NCI-H82 treated with DMSO at 0.1 percent for 48 hours (cell line): ENCODE data around the gene SLC25A43.
"Not testable (repeated sequence)": the region's sequence is repeated elsewhere in the genome, so short reads cannot be mapped to it uniquely, and the experiment has no call there.

Experiments
- DNase-seq: peaks from one replicate; lab custom pipeline; 2025; ENCODE audit not compliant: unreplicated experiment; lab: John Stamatoyannopoulos, UW

SLC25A43 gene

DNA sequence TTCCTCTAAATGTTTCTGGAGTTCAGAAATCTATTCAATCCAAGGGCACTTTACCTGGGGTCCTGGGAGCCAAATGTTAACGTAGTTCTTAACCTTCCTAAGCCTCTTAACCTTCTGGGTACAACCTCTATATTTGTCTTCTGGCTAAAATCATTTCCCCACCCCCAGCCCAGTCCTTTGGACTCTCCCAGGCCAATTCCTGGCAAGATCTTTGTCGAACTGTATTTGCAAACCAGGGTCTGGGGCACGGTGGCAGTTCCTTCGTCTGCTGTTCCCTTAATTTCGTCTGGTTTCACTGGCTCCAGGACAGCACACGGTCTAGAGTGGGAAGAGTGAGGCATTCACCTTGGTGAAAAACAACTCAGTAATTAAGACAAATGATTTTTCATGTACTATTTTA, 68.3 kb downstream of the SLC25A43 start:
- DNase-seq = no peak

DNA sequence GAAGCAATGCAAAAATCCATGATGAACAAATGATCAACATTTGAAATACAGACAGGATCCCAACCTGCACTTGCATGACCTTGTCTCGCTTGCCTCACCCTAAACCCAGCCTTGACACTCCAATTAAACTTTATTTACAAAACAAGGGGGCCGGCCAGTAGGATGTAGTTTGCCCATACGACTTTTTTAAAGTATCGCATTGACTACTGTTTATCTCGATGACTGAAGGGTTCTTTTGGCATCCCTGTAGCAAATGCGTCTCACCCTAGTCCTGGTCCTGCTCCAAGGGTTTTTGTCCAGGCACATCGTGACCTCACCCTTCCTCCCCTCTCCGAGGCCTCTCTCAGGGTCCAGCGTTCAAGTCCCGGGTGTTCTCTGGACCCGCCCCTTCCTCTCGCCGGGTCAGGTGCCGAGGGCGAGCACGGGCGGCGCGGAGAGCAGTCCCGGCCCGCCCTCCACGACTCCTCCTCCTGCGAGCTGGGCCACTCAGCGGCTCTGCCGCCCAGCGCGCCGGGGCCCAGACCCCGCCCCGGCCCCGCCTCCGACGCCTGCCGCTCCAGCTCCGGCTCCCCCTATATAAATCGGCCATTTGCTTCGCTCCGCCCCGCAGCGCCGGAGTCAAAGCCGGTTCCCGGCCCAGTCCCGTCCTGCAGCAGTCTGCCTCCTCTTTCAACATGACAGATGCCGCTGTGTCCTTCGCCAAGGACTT, 68.9 kb downstream of the SLC25A43 start, which contains the start of gene SLC25A5:
TSS of gene SLC25A5 (plus strand) at position 603 of the 709 bp plus-strand sequence. CDS start at position 675, 72 bp downstream.
- DNase-seq = peak; percentile 67

DNA sequence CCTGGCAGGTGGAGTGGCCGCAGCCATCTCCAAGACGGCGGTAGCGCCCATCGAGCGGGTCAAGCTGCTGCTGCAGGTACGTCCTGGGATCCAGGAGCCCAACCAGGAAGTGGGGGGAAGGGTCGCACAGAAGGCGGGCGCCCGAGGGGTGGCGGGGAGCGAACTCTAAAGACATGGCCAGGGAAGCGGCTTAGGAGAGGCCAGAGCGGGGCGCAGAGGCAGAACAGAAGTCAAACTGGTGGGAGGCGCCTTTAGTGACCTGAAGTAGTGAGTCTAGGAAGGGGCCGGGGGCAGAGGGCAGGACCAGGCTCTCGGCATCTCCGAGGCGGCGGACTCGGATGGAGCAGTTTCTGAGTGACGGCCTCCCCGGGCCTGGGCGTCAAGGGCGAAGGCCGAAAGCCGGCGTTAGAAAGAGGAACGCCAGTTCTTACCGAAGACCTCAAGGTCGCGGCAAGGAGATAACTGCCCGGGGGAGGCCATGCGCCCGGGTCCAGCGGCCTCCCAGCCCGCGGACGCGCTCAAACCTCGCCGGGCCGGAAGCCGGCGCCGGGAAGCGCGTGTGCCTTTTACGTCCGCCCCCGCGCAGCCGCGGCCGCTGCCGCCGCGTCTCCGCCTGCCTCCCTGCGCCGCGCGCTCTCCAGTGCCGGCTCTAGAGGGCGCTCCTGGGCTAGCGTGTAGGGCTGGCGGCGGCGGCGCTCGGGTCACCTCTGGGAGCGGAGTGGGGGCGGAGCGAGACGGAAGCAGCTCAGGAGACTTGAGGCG, 69.6 kb downstream of the SLC25A43 start:
- peak; percentile 61 for DNase-seq

DNA sequence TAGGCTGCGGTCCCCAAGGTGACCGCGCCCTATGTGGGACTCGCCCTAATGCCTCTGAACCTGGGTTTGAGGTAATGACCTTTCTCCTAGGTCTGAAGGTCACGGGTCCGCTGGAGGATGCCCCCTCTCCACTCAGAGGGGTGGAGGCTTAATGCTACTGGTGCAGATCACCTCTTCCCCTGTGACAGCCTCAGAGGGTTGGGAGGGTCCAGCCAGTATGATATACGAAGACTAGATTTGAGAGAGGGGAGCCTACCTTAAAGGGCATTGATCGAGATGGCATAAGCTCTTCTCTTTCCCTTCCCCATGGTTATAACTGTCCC, 70.1 kb downstream of the SLC25A43 start:
- no peak for DNase-seq

DNA sequence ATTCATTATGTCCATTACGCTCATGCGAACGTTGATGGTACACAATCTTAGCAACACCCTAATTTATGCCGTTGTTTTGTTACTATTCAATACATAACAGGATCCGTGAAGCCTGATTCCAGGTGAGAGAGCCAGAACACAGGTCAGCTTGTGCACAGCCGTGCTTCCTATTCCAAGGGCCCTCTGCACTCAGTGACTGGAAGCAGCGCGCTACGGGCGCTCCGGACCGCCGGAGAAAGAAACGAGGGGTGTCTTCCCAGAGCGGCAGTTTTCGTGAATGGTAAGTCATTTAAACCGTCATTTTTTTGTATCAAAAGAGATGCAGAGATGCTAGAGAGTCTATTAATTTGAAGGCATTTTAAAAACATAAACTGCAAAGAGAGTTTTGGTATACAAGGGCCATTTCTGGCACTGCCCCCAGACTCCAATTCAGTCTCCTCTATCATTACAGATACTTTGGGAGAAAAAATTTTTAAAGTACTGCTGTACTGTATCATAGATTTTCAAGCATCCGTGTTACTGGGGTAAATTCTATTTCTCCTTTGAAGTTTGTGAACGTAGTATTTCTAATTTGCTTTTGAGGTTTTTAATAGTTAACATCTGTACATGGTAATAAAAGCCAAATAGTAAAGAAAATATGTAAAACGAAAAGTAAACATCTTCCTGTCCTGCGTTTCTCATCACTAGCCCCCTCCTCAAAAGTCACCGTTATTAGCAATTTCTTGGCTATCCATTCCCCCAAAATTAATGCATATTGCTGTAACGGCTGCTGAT, 75.7 kb downstream of the SLC25A43 start:
- DNase-seq = no peak

DNA sequence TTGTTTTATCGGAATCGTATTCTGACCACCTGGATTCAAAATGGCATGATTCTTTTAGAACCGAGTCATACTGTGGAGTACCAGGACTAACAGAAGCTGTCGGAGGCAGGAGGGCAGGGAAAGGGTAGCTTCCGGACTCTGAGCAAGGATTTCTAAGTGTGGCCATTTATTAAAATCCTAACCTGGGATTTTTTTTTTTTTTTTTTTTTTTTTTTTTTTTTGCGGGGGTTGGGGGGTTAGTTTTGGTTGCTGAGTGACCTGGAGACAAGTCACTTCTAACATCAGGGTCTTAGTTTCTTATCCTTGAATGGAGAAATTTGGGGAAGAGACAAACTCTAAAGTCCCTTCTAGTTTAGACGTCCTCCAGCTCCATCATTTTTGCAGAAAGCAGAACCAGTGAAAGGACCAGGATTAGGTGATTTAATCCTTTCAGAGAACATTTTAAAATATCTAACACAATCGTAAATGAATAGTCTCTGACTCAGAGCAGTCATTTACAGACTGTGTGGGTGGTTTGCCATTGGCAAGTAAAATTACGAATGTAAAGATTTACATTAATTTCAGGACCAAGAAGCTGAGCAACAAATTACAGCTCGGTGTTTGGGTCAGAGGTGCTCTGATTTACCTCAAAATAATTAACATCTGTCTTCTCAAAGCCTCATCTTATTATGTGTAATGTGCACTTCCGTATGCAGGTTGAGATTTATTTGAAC, 76.4 kb downstream of the SLC25A43 start:
- DNase-seq = no peak

DNA sequence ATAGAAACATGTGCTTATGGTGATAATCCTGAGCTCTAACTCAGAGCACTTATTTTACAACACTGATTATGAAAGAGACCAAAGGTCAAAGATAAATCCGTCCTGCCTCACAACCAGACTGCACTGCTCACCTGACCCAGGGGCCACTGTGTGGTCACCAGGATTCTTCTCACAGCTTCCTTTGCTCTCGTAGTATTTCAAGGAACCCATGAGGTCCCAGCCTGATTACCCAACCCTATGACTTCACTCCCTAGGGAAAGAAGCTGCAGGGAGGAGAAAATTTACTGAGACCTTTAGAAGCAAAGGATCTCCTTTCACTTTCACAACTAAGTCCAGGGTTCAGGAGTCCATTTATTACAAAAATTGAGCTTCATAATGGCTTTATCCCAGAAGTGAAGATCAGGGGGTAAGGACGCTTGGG, 78.7 kb downstream of the SLC25A43 start:
- DNase-seq = no peak

DNA sequence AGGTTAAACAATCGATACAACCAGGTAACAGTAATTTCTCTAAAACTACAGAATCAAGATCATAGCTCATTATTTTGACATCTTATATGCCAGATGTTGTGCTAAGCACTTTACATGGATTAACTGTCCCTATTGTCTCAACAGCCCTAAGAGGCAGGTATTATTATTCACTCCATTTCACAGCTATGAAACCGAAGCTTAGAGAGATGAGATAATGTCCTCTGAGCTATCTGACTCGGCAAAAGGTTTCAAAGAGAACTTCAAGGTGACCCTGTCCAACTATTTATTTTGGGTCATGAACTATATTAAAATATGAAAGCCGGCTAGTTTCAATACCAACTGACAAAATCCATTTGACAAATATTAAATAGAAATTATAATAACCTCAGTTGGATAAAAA, 79.4 kb downstream of the SLC25A43 start:
- DNase-seq = no peak

DNA sequence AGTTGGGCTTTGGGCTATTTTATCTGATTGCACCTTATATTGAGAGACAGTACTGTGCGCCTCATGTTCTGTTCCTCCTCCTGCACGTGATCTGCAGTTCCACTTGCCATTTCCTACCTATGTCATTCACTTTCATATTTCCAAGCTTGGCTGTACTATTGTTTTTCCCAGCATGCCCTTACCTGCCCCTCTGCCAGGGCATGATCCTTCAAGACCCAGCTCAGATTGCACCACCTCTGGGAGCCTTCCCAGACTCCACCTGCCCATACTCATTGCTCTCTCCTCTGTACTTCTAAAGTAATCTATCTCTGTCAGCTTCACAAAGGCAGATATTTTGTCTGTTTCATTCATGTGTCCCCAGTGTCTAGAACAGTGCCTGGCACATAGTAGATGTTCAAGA, 80.7 kb downstream of the SLC25A43 start:
- DNase-seq = no peak

DNA sequence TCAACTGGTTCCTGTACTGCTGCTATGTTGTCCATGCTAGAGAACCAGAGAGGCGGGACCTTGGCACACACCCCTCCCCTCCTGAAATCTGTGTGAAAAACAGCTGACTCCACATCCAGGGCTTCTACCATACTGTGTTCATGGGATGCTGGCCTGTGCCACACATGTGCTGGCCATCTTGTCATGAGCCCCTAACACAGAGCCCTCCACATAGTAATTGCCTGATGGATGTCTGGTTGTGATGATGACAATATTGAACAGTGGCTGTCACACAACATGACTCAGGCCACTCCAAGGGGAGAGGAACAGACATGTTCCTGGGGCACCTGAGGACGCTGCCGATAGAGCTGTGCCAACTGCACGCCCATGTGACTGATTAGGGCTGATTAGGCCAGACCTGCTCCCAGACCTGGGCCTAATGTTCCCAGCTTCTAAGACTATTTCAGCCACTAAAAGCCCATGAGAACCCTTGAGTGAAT, 82.2 kb downstream of the SLC25A43 start:
- no peak for DNase-seq

DNA sequence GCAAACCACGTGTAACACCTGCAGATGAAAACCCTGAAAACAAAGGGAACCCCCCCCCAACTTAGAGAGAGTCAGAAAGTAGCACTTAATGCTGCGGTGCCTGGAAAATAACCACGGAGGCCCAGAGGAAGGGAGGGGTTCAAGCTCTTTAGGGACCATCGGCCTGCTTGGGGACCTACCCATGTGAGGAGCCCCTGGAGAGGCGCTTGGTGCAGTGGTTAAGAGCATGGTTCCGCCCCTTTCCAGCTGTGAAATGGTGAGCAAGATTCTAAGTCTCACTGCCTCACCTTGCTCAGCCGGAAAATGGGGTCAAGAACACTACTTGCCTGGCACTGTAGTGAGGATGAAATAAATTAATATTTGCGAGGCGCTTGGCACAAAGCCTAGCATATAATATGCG, 82.9 kb downstream of the SLC25A43 start:
- no peak for DNase-seq

DNA sequence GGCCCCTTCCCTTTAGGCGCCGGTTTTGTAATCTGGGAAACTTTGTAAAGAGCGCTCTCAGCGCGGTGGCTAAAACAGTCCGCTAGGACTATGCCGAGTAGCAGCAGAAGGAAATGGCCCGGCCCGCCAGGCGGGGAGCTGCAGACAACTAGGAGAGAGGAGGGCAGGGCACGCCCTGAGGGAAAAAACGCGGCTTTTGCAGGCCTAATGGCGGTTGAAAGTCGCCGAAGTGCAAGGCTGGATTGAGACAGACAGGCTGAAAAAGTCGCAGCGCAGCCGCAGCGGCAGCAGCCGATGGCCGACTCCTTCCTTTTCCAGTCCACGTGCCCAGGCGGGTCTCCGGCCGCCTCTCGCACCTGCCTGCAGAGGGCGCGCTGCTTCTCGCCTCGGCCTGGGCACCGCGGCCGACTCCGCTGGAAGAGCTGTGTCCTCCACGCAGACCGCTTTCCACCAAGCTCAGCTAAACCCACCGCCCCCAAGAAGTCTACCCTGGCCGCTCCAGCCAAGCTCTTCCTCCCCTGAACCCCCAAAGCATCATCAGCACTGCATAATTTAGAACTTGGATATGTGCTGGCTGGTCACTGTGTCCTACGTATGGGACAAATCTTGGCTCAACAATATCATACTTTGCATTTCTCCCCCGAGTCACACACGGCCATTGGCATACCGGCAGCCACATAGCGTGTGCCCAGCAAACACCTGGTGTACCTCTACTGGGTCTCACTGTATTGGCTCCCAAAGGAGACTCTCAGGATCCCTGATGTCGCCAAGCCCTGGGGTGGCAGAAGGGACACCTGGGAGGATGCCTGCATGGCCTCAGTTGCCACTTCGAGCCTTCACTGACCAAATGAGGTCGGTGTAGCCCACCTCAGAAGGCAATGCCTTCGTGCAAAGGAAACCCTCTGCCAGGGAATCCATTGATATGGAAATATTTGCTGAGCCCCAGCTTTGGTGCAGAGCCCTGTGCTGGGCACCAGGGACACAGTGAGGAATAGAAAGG, 83.6 kb downstream of the SLC25A43 start:
- DNase-seq = no peak

DNA sequence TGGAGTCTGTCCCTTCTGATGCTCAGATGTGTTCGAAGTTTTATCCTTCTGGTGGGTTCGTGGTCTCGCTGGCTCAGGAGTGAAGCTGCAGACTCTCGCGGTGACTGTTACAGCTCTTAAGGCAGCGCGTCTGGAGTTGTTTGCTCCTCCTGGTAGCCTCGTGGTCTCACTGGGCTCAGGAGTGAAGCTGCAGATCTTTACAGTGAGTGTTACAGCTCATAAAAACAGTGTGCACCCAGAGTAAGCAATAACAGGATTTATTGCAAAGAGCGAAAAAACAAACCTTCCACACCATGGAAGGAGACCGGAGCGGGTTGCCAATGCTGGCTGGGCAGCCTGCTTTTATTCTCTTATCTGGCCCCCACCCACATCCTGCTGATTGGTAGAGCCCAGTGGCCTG, 87.6 kb downstream of the SLC25A43 start:
- DNase-seq = no peak

DNA sequence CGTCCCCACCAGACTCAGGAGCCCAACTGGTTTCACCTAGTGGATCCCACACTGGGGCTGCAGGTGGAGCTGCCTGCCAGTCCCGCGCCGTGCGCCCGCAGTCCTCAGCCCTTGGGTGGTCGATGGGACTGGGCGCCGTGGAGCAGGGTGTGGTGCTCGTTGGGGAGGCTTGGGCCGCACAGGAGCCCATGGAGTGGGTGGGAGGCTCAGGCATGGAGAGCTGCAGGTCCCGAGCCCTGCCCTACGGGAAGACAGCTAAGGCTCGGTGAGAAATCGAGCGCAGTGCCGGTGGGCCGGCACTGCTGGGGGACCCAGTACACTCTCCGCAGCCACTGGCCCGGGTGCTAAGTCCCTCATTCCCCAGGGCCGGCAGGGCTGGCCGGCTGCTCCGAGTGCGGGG, 88.6 kb downstream of the SLC25A43 start:
- DNase-seq = not testable (repeated sequence)

DNA sequence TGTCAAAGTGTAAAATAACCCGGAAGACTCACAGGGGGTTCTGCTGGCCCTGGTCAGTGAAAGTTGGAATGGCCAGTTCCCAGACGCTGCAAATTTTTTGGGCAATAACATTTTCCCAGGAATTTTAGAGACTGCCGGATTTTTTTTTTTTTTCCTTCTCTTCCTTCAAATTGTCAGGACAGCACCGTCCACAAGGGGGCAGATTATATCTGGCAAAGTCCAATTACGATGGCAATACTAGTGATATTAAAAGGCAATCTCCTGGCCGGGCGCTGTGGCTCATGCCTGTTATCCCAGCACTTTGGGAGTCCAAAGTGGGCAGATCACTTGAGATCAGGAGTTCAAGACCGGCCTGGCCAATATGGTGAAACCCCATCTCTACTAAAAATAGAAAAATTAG, 89.6 kb downstream of the SLC25A43 start:
- no peak for DNase-seq

DNA sequence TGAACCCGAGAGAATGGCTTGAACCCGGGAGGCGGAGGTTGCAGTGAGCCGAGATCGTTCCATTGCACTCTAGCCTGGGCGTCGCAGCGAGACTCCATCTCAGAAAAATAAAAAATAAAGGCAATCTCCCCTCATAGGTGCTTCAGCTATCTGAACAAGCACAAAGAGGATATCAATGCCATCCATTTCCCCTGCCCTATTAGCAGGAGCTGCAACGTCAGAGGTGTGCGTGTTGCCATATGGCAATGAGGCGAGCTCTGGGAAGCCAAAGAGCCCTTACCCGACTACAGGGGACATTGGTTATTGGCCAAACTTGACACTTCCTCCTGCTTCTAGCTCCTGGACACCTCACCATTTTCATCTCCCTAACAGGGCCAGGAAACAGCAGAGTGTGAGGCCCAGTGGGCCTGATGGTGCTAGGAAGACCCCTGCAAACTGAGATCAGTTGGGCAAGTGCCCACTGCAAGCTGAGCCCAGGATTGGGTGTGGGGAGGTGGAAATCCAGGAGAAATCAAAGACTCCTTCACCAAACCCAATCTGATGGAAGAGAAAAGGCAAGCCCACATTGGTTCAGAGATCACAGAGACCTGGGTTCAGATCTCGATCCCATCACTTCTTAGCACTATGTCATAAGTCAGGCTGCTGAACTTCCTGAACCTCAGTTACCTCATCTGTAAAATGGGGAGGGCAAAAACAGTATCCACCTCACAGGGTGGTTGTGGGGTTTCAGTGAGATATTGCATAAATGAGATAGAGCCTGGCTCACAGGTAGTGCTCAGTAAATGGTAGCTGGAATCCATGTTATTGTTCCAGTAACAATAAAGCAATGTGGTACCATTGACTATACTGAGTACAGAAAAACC, 90.3 kb downstream of the SLC25A43 start:
- no peak for DNase-seq

DNA sequence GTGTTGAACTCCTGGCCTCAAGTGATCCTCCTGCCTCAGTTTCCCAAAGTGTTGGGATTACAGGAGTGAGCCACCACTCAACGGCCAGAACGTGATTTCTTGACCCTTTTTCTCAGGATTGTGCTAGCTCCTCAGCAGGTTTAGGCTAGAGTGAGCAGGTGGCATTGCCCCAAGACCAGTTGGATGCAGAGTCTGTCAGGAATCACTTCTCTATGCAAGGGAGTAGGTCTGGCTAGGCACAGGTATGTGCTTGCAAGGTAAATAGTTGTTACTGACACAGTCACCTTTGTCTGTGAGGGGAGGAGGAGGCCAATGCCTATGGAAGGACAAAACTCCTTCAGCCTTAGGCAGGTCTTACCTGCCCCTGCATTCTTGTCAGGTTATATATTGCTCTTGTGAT, 93.3 kb downstream of the SLC25A43 start:
- DNase-seq = no peak

DNA sequence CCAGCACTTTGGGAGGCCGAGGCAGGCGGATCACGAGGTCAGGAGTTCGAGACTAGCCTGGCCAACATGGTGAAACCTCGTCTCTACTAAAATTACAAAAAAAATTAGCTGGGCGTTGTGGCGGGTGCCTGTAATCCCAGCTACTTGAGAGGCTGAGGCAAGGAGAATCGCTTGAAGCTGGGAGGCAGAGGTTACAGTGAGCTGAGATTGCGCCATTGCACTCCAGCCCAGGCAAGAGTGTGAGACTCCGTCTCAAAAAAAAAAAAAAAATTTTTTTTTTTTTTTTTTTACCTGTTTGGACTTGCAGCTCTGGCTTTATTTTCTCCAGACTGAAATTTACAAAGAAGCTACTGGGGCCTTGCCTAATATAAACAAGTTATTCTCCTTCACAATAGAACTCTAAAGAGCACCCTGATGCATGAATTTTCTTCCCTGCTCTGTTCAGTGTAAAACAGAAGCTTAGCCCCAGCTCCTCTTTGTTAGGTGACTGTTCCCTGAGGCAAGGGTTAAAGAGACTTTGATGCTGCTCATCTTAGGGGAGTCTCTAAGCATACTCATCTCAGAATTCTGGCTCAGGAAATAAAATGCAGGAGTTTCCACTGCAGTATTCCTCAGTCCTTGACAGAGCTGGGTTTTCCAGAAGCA, 94.8 kb downstream of the SLC25A43 start:
- DNase-seq = not testable (repeated sequence)
